SIG-M5 (cell line): ENCODE results near the gene ID1.
"Not testable (repeated sequence)": the region's sequence is repeated elsewhere in the genome, so short reads cannot be mapped to it uniquely, and the experiment has no call there.

Source experiments
- DNase-seq: peaks from one replicate; lab custom pipeline; 2025; lab: John Stamatoyannopoulos, UW

ID1 gene

DNA sequence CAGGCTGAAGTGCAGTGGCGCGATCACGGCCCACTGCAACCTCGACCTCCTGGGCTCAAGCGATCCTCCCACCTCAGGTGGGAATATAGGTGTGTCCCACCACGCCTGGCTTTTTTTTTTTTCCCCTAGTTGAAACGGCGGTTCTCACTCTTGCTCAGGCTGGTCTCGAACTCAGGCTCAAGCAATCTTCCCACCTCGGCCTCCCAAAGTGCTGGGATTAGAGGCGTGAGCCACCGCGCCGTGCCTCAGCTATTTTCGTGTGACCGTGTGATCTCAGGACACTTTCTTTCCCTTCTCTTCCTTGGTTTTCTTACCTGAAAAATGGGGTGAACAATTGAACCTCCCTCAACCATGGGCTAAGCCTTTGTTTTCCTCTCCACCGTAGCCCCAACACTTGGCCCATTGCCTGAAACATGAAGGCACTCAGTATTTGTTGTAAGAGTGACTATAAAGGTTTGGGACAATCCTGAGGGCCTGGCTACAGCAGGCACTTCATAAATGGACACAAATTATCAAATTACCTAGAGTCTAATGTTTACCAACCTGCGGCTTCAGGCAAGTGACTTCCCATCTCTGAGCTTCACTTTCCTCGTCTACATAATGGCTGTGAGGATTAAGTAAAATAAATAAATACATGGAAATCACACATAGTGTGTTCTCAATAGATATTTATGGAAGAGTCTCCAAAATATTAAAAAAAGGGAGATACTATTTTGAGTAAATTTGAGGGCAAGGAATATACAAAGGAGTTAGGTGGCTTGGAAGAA, 31.4 kb upstream of the ID1 start:
- DNase-seq: no peak

- not testable (repeated sequence) for DNase-seq
Observed at GRCh38 chr20:31574986-31575385, 30.1 kb upstream of the ID1 start.

DNA sequence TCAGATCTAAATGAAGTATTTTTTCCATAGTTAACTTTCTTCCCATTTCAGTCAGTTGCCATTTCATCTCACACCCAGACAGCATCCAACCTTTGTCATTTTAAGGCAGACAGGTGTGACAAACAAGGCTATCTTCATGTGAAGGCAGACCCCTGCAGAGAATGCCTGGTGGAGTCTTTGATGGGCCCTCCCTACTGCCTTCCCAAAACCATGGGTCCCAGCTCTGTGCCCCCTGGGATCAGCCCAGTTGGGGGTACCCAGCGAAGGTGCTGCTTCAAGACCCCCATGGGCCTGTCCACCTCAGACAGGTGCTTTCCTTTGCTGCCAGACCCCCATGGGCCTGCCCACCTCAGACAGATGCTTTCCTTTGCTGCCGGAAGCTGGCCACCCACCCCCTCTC, 28.3 kb upstream of the ID1 start:
- no peak for DNase-seq

- no peak for DNase-seq
Observed at GRCh38 chr20:31577194-31577593, 27.9 kb upstream of the ID1 start.

DNA sequence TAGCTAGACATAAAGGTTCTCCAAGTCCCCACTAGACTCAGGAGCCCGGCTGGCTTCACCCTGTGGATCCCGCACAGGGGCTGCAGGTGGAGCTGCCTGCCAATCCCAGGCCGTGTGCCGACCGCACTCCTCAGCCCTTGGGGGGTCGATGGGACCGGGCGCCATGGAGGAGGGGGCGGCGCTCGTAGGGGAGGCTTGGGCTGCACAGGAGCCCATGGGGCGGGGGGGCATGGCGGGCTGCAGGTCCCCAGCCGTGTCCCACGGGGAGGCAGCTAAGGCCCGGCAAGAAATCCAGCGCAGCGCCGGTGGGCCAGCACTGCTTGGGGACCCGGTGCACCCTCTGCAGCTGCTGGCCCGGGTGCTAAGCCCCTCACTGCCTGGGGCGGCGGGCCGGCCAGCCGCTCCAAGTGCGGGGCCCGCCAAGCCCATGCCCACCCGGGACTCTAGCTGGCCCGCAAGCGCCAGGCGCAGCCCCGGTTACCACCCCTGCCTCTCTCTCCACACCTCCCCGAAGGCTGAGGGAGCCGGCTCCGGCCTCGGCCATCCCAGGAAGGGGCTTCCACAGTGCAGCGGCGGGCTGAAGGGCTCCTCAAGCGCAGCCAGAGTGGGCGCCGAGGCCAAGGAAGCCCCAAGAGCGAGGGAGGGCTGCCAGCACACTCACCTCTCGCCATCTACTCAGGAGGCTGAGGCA, 26.5 kb upstream of the ID1 start:
- no peak for DNase-seq

DNA sequence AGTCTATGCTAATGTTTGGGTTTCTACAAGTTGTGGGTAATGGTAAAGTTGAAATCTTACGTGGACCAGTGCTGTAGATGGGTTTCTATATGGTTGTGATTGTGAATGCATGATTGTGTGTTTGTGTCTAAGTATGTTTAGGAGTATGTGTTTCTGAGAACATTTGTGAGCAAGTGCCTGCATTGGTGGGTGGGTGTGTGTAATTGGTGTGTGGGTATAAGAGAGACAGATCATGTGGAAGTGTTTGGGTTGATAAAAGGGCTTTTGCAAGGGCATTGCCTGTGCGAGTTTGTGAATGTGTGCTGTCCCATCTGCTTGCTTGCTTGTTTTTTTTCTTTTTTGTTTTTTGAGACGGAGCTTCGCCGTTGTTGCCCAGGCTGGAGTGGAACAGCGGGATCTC, 25.8 kb upstream of the ID1 start:
- no peak for DNase-seq

GRCh38 chr20:31579941-31580651, 25.0 kb upstream of the ID1 start:
- DNase-seq: not testable (repeated sequence)

GRCh38 chr20:31580706-31581105, 24.4 kb upstream of the ID1 start:
- no peak for DNase-seq

GRCh38 chr20:31581391-31581790, 23.7 kb upstream of the ID1 start:
- DNase-seq: no peak

DNA sequence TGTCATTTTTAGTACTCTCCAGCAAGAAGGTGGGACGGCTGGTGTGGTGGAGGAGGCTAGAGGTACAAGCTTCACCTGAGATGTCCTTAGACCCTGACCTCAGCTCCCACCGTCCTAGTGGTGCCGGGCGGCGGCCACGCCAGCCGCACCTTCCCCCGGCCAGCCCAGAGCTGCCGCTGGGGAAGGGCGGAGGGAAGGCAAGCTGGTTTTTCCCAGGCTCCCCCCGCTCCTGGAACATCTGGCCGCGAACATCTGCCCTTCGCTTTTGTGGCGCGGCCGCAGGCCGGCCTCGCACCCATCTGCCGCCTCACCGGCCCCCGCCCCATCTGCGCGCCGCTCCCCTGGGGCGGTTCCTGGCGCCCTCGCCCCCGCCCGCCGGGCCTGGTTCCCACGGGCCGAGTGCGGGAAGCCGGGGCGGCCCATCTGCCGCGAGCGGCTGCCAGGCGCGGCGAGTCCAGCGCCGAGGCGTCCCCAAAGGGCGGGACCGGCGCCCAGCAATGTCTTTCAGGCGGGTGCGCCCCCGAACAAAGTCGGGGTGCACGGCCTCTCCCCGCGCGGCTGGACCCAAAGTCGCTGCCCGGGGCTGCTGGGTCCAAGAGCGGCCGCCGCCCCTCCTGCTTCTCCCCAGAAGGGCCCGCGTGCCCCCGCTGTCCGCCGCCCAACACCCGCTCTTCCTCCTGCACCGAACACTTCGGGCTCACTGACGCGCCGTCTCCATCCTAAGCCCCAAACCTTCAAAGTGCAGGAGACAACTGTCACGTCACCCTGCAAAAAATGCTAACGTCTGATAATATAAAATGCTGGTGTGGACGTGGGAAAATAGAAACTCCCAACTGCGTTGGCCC, 17.3 kb upstream of the ID1 start:
- no peak for DNase-seq

DNA sequence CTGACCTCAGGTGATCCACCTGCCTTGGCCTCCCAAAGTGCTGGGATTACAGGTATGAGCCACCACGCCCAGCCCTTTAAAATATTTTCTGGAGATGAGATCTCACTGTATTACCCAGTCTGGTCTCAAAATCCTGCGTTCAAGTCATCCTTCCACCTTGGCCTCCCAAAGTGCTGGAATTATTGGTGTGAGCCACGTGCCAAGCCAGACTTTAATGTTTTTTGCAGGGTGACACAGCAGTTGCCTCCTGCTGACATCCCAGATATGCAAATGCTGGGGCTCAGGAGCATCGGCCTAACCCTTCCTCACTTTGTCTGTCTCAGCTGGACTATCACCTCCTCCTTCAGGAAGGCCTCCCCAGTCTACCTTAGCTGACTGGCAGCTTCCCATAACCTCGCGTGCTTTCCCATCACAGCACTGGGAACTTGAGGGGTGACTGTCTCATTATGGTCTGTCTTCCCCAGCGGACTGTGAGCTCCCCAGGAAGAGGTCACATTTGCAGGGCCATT, 14.3 kb upstream of the ID1 start:
- no peak for DNase-seq

GRCh38 chr20:31593221-31594001, 11.7 kb upstream of the ID1 start:
- no peak for DNase-seq

GRCh38 chr20:31594002-31594557, 11.0 kb upstream of the ID1 start:
- no peak for DNase-seq

DNA sequence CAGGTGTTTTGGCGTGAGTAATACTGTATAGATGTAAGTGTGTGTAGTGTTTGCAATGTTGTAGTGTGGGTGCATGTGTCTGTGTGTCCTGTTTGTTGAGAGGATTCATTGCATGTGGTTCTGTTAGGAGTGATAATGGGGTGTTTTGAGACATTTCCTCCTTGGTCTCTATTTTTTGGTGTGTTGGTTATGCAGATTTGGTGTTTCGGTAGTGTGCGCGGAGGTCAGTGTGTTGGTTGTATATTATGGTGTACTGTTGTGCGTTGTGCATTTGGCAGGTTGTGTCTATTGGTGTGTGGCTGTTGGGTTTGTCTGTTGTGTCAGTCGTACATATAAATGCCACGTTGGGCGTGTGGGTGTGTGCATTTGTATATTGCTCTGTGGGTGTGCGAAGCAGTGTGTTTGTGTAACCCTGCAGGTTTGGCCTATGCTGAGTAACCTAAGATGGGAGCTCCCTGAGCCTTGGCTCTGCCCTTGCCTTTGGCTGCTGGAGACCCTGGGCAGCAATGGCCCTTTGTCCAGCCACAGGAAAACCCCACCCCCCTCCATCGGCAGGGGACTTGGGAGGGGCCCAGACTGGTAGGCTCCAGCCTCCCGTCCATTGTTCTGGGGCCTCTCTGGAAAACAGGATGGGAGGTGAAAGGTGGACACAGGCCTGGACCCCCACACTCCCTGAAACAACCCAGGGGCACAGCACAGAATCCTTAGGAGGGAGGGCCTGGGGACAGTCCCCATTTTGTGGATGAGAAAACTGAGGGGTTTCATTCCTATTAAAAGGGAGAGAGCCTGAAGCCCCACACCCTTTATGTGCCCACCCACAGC, 10.3 kb upstream of the ID1 start:
- DNase-seq: no peak

GRCh38 chr20:31595380-31595653, 9.8 kb upstream of the ID1 start:
- DNase-seq: no peak

DNA sequence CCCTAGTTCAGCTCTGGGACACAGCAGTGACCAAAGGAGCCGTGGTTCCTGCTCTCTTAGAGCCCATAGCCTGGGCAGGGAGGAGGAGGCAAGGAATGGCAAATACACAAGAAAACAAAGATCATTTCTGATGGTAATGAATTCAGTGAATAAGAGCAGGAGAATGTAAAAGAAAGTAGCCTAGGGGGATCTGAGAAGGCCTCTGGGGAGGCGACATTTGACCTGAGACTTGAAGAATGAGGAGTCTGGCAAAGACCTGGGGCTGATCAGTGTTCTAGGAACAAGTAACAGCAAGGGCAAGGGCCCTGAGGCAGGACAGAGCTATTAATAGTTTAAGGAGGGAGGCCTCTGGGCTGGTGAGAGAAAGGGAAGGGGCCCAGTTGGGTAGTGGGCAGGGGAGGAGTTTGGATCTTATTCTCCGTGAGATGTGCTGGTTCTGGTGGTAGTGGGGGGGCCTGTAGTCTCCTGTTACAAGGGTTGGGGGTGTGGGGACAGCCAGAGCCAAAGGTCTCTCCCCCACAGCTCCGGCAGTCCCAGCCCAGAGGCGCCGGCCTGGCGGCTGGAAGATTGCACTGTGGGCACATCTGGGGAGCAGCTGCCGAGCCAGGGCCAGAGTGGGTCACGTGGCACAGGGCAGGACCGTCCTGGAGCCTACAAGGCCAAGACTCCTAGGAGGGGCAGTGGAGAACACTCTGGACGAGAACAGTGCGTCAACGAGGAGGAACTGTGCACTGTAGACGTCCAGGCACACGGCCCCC, 9.3 kb upstream of the ID1 start:
- DNase-seq: no peak

DNA sequence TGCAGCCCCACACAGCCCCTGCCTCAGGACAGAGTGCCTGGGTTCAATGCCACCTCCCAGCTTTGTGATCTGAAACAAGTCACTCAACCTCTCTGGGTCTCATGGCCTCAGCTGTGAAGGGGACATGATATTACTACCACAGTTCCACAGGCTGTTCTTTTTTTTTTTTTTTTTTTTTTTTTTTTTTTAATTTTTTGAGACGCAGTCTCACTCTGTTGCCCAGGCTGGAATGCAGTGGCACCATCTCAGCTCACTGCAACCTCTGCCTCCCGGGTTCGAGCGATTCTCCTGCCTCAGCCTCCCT, 8.7 kb upstream of the ID1 start:
- not testable (repeated sequence) for DNase-seq

DNA sequence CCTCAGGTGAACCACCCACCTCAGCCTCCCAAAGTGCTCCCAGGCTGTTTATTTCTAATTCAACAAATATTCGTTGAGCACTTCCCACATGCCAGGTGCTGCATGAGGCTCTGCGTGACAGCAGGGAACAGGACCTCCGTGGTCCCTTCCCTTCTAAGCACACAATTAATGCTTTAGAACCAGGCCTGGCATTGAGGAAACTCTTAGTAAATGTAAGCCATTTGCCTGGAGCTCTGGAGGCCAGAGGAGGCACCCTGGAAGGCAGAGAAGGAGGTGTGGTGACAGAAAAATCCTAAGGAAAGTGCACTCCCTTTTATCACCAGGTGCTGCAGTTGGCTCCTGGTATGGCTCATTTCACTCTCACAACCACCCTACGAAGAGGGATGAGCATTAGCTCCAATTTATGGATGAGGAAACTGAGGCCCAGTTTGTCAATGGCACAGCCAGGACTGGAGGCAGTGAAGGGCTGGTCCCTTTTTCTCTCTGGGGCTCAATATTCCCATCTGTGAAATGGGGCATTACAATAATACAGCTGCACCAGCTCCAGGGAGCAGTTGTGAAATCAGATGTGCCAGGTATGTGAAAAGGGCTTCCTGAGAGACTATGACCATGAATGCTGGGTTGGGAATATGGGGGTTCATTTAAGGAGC, 8.1 kb upstream of the ID1 start:
- DNase-seq: no peak

DNA sequence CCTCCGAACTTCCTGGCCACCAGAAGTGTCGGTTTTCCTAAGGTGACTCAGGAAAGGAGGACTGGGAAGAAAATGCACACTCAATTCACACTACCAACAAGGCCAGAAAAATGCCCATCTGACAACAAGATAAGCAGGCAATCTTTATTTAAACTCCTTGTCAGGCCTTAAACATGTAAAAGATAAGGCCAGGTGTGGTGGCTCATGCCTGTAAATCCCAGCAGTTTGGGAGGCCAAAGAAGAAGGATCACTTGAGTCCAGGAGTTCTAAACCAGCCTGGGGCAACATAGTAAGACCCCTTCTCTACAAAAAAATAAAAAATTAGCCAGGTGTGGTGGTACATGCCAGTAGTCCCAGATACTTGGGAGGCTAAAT, 7.6 kb upstream of the ID1 start:
- no peak for DNase-seq
